NCI-H2107 treated with DMSO at 0.1 percent for 48 hours (cell line): ENCODE results near the gene UQCR11.

ENCODE experiments used
- DNase-seq: peaks from one replicate; lab custom pipeline; 2025; ENCODE audit not compliant: unreplicated experiment; lab: John Stamatoyannopoulos, UW

The UQCR11 gene

GRCh38 chr19:1592024-1592754 is 13.1 kb downstream of the UQCR11 start:
- peak; percentile 24 for DNase-seq

DNA sequence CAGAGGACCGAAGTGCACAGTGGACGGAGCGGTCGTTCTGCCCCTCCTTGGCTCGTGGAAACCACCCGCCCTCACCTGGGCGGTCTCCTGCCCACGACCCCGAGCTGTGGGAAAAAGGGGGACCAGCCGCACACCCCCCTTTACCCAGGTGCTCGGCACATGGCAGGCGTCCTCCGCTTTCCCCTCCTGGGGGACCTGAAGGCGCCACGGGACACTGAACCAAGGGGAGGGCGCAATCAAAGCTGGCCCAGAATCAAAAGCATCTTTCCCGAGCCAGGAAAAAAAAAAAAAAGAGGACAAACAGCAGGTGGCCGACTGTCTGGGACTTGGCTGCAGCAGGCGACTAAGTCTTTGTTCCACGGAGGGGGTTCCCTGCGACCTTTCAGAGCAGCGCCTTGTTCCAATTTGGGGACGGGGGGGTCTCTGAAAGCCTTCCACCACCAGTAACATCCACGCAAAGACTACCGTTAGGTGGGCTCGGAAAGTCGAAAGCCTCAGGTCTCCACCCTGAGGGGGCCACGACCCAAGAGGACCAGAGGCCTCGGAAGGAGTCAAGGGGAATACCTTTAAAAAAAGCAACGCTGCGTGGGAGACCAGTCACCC is 13.7 kb downstream of the UQCR11 start:
- DNase-seq, result no peak

- DNase-seq, result no peak
Measured at GRCh38 chr19:1590641-1591397, 14.4 kb downstream of the UQCR11 start.

DNA sequence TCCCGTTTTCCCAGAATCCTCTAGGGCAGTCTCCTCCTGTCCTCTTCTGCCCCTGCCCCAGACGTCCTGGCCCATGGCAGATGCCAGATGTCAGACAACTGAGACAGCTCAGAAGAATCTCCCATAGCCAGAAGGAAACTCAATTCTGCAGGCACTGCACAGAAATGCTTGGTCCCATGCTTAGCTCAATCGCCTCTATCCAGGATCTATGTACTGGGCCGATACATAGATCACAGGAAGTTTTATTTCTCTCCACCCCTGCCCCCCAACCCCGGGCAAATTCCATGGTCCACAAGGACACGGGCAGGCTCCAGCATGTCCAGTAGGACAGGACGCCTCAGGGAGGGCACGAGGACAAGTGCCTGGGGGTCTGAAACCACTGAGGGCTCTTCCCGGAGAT is 17.4 kb downstream of the UQCR11 start:
- no peak for DNase-seq

DNA sequence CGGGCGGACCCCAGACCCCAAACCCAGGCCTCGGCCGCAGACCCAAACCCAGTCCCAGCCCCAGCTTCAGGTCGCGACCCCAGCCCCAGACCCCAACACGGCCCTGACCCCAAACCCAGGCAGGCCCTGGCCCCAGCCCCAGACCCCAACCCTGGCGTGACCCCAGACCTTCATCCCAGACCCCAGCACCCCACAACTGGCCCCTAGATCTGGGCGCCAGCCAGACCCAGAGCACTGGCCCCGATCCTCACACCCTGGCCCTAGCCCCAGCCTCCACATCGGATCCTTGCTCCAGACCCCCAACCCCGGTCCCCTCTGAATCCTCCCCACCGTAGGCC is 20.1 kb downstream of the UQCR11 start:
- no peak for DNase-seq

DNA sequence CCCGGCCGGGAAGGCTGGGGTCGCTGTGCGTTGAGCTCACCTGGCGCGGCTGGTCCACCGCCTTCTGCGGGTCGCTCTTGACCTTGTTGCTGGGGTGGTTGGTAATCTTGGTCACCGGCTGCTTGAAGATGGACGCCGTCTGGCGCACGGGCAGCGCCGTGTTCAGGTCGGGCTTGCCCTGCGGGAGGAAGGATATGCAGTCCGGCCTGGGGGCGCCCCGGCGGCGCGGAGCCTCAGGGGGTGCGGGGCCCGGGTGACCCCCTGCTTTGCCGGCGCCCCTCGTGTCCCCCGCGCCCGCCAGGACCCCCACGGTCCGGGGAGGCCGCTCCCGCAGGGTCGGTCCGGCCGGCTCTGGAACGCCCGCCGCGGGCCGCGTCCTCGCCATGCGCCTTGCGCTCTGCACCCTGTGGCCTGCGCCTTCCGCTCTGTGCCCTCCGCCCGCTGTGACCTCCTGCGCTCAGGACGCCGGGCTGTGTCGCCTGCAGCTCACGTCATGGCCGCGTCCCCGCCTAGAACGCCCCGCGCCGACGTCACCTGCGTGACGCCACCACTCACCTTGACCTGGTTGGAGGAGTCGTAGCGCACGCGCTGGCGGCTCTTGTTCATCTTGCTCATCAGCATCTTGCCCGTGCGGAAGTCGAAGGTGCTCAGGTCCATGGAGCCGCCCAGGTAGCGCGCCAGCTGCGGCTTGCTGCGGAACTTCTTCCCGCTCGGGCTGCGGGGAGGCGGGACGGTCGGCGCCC is 20.6 kb downstream of the UQCR11 start:
- DNase-seq, result no peak

GRCh38 chr19:1582201-1582600 is 23.1 kb downstream of the UQCR11 start:
- DNase-seq, result no peak

GRCh38 chr19:1580957-1581356 is 24.3 kb downstream of the UQCR11 start:
- no peak for DNase-seq

- DNase-seq, result no peak
Measured at GRCh38 chr19:1580382-1580781, 24.9 kb downstream of the UQCR11 start.

GRCh38 chr19:1579222-1579621 is 26.0 kb downstream of the UQCR11 start:
- no peak for DNase-seq

GRCh38 chr19:1577929-1578618 is 27.2 kb downstream of the UQCR11 start:
- DNase-seq, result no peak

- no peak for DNase-seq
Measured at GRCh38 chr19:1577090-1577928, 28.0 kb downstream of the UQCR11 start.

DNA sequence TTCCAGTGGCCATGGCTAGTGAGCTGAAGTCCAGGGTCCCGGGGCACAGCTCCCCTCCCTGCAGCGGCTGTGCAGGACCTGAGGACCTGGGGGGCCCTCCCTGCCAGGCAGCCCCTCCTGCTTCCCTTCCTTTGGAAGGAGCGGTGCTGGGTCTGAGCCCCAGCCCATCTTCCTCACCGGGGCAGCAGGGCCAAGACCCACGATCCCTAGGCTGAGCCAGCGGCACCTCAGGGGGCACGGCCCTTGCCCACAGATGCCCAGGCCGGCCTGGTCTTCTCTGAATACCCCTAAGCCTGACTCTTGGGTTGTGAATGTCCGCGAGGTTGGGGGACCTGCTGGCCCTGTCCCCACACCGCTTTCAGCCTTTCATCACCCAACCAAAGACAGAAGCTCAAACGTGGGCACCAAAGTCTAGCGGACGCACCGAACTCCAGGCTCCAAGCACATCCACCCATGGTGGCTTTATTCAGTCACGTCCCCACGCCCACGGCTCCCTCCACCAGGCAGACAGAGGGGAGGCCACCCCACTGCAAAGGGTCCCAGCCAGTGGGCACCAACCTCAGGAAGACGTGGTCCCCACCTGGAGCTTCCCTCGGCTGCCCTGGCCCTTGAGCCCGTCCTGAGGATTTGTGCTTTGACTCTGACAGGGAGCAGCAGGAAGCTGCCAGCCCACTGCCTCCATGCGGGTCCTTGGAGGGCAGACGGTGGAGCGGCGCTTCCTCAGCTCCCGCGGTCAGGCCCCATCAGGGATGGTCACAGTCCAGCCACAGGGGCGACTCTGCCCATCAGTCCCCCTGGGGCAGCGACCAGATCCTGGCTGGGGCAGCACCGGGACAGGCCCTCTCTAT is 28.8 kb downstream of the UQCR11 start:
- no peak for DNase-seq

DNA sequence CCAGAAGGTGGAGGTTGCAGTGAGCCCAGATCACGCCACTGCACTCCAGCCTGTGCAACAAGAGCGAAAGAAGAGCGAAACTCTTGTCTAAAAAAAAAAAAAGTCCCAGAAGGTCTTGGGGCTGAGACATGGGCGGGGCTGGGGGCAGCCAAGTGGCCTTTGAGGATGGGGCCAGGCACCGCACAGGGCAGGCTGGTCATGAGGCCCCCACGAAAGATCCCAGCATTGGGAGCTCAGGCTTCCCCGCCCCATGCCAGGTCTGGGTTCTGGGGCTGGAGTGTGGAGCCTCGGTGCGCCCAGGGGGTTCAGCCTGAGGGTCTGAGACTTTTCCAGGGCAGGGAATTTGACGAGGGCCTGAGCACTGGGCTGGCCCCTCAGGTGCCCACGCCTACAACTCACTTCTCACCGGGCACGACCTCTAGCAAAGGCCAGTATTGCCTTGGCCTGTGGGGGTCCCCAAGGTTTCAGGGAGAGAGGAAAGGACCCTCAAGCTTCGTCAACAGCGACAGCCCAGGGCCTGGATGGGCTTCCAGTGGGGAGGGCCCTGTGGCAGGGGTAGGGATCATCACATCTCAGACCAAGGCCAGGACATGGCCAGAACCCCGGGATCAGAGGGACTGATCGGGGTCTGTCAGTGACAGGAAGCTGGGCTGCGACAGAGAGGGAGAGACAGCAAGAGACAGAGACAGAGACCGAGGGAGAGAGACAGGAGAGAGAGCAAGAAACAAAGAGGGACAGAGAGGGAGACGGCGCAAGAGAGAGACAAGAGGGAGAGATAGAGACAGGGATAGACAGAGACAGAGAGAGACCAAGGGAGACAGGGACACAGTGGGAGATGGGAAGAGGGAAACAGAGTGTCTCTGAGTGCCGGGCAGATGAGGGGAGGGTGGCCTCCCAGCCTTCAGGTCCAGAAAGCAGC is 29.7 kb downstream of the UQCR11 start:
- no peak for DNase-seq

- DNase-seq, result no peak
Measured at GRCh38 chr19:1574354-1575136, 30.7 kb downstream of the UQCR11 start.

DNA sequence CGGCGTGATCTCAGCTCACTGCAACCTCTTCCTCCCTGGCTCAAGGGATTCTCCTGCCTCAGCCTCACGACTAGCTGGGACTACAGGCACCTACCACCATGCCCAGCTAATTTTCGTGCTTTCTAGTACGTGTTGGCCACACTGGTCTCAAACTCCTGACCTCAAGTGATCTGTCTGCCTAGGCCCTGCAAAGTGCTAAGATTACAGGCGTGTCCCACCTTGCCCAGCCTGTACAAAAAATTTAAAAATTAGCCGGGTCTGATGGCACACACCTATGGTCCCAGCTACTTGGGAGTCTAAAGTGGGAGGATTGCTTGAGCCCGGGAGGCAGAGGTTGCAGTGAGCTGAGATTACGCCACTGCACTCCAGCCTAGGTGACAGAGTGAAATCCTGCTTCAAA is 32.5 kb downstream of the UQCR11 start:
- no peak for DNase-seq

GRCh38 chr19:1571358-1571757 is 33.9 kb downstream of the UQCR11 start:
- DNase-seq, result no peak
